ENCODE measurements around the gene TMEM138. TPM values are rescaled to one million over a fixed set of nuclear protein-coding genes. Genes with fewer than 3 reads are reported as not detected.

The TMEM138 gene
- total RNA-seq, 1 donor from 2014 or later = 16.6 TPM

DNA sequence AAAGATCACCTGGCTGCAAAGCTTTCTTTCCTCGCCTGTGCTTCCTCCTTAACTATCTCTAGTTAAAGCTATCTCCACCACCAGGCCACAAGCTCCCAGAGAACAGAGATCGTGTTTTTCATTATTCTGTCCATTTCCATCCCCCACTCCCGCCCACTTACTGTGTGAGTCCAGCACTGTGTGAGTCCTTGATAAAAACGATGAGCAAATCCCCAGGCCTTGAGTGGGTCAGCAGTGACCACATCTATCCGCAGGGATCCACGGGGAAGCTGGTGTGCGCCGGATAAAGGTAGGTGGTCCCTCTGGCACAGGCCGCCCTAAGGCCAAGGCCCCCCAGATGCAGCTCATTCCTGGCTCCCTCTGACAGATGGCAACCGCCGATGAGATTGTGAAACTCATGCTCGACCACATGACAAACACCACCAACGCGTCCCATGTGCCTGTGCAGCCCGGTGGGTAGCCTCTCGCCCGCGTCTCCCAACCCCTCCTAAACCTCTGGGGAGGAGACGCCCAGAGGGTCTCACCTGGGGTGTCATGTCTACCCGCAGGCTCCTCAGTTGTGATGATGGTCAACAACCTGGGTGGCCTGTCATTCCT, 19.9 kb upstream of the TMEM138 start:
- DNase-seq = no peak

DNA sequence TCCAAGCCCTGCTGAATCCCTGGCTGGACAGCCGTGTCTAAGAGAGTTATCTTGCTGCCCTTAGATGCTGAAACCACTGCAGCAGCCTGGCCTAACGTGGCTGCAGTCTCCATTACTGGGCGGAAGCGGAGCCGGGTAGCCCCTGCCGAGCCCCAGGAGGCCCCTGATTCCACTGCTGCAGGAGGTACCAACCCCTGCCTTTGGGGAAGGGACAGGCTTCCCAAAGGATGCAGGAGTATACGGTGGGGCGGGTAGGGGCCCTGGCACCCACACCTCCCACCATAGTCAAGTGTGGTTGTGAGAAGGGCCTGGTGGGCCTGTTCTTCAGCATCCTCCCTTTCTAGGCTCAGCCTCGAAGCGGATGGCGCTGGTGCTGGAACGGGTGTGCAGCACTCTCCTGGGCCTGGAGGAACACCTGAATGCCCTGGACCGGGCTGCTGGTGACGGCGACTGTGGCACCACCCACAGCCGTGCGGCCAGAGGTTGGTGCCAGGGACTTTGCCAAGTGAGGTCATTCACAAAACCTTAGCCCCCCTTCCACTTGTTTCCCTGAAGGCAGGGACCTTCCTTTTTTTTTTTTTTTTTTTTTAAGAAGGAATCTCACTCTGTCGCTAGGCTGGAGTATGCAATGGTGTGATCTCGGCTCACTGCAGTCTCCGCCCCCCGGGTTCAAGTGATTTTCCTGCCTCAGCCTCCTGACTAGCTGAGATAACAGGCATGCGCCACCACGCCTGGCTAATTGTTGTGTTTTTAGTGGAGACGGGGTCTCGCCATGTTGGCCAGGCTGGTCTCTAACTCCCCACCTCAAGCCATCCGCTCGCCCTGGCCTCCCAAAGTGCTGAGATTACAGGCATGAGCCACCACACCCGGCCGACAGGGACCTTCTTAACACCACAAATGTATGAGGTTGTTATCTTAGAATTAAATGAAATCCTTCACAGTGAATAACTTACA, 18.1 kb upstream of the TMEM138 start:
- DNase-seq = no peak

DNA sequence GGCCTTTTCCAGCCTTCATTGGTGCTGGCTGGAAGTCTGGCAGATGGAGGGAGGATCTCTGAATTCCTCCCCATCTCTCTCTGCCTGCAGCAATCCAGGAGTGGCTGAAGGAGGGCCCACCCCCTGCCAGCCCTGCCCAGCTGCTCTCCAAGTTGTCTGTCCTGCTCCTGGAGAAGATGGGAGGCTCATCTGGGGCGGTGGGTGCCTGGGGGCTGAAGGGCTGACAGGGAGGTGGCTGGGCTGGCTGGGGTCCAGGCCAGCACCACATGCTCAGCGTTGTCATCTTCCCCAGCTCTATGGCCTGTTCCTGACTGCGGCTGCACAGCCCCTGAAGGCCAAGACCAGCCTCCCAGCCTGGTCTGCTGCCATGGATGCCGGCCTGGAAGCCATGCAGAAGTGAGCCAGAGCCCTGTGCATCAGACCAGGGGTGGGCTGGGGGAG, 17.0 kb upstream of the TMEM138 start:
- peak; percentile 54 for DNase-seq

DNA sequence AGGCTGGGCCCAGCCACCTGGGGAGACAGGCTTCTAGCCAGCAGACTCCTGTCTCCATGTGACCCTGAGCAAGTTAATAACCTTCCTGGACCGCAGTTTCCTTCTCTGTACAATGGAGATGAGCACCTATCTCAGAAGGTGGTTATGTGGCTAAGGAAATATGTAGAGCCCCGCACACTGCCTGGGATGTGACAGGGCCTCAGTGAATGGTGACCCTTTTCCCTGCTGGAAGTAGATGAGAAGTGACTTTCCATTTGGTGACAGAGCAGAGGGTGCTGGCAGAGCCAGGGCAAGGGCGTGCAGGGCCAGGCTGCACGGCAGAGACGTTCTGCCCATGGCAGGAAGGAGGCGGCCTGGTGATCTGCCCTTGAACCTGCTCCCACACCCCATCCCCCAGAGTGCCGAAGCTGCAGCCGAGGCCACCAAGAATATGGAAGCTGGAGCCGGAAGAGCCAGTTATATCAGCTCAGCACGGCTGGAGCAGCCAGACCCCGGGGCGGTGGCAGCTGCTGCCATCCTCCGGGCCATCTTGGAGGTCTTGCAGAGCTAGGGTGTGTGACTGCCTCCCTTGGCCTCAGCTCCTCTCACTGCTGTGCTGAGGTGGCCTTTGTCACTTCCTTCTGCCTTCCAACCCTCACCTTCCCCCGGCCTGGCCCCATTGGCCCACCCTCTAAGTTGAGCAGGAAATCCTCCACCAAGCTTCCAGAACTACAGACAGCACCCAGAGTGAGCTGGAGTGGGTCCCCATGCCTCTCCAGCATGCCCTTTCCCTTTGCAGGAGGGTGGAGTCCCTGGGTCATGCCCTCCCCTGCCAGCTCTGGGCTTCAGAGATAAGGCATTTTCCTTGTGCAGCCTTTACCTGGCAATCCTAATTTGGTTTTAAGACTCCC, 16.0 kb upstream of the TMEM138 start:
- DNase-seq = no peak

DNA sequence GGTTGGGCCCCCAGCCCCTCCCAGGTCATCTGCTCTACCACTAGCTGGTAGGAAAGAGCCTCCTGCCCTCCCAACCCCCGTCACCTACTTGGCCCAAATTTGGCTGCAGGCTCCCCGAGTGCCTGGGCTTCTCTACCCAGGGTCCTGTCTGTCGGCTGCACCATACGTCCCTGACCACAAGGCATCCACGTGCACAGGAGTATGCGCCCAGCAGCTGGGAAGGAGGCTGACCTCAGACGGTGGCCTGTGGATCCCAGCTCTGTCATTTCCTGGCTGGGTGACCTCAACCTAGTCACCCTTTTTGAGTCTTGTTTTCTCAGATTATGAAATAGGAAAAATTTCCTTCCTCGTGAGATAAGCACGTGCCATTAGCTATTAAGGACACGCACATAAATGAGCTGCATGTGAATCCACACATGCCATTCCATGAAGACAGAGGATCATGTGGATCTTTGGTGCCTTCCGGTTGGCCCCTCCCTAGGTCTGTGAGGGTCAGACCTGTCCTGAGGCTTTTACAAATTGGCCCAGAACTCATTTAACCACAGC, 14.2 kb upstream of the TMEM138 start:
- DNase-seq = no peak

DNA sequence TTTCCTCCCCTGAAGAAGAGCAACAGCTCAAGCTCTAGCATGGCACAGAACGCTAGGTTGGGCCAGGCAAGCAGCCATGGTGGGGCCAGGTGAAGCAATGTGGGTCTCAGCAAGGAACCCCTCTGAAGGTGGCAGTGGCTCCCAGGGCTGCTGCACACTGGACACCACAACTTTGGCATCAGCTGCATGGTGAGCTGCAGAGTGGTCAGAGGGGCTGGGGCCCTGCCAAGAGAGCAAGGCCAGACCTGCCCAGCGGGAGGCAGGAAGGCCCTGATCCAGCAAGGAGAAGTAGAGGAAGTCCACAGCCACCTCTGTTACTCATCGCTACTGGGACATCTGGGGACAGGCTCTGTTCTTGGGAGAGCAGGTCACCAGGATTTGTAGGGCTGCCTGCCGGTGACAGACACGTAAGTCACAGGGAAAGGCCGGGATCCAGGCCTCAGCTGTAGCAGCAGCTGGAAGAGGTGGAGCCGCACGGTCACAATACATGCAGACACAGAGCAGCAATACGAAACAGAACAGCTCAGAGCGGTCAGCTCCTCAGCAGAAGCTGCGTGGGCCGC, 12.9 kb upstream of the TMEM138 start:
- DNase-seq = no peak

DNA sequence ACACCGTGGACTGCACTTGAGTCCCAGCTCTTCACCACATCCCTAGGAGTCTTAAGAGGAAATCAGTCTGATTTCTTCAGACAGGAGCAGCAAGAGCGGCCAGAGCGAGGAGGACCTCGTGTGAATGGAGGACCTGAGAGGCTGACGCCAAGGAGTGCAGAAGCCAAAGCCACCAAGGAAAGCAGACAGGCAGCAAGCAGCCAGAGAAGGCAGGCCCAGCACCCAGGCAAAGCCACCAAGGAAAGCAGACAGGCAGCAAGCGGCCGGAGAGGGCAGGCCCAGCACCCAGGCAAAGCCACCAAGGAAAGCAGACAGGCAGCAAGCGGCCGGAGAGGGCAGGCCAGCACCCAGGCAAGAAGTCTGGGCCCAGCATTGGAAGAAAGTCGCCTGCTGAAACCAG, 12.3 kb upstream of the TMEM138 start:
- no peak for DNase-seq

DNA sequence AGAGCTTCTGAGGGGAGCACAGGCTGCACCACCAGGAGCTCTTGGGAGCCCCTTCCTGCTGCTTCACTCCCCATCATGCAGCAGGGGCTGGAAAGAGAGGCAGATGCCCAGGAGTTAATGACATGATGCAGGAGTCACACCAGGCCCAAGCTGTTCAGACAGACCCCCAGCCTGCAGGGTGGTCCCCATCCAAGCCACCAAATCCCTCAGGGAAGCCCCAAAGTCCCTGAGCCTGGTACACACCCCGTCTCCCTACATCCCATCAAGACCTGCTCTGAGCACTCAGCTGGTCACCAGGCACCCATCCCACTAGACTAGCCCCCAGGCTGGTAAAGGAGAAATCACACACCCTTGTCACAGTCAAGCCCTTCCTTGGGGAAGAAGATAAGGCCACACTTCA, 11.8 kb upstream of the TMEM138 start:
- DNase-seq = no peak

DNA sequence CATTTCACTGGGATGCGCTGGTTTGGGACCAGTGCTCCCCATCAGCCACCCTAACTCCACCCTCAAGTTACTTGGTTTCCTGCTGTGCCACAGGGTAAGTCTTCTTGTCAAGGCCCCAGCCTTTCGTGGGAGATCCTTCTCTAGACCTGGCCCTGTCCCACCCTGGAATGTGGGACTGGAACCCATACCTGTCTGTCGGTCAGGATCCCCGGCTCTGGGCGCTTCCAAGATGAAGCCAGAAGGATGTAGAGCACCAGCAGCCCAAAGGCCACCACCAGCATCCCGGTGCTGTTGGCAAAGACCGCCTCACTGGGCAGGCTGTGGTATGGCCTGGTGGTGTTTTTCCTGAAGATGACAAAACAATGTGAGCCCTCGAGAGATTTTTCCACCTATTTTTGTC, 11.4 kb upstream of the TMEM138 start:
- DNase-seq = no peak

DNA sequence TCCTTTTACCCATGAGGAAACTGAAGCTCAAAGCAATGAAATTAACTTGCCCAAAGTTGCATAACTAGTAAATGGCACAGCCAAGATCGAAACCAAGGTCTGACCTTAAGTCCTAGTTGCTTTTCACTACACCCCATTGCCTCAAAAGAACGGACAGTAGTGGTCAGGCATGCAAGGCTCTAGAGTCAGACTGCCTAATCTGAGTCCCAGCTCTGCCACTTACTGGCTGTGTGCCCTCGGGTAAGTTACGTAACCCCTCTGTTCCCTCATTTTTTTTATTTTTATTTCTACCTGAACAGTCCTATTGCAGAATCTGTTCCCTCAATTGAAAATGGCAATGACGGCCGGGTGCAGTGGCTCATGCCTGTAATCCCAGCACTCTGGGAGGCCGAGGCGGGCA, 10.1 kb upstream of the TMEM138 start:
- no peak for DNase-seq

DNA sequence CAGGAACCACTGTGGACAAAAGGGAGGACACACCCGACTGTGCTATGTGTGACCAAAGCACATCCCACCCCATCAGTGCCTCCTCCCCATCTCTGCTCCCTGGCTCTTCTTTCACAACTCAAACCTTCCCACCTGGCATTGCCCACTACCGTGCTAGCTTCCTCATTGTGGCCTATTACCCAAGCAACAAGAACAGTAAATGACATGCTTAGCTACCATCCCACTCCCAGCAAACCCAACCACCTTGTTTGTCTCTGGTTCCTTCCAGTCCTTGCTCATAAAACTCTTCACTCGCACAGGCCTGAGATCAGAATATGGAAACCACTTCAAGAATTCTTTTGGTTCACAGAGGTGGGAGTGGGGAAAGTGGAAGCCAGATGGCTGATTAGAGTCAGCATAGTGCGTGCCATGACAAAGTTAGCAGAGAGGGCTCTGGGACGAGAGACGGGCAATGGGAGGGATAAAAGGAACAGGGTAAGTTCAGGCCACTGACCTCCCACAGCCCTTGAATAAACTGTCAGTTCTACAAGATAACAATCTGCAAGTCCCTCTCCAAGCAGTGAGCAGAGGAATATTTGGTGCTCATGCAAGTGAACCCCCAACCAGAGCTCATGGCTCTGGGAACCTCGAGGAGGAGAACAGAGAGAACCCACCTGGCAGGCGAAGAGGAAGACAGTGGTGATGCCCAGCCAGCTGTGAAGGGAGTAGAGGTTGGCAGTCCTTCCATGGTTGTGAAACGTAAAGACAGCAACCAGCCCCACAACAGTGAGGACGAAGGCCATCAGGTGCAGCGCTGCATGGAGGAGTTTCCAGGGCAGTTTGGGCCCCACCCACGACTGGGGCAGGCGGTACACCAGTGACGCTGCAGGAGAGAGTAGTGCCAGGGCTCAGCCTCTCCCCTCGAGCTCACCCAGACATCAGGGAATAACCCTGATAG, 8.8 kb upstream of the TMEM138 start:
- DNase-seq = no peak

DNA sequence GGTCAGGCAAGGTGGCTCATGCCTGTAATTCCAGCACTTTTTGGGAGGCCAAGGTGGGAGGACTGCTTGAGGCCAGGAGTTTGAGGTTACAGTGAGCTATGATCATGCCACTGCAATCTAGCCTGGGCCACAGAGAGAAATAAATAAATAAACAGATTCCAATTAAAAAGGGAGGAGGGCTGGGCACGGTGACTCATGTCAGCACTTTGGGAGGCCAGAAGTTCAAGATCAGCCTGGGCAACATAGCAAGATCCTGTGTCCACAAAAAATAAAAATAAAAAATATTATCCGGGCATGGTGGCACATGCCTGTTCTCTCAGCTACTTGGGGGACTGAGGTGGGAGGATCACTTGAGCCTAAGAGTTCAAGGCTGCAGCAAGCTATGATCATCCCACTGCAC, 8.0 kb upstream of the TMEM138 start:
- no peak for DNase-seq

DNA sequence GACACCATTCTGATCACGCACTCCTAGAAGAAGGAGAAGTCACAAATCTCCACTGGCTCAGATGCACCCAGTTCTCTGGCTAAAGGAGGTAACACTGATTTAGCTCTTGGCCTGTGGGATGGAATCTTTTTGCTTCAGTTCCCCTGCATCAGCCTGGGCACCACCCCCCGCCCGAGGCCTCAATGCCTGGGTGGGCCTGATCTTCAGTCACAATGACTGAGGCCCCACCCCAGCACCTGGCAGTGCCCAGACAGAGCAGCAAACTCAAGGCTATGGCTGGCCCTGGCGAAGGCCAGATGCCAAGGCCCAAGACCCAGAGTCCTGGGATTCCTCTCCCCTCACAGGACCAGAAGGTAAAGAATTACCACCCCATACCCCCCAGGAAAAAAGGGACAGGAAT, 5.5 kb upstream of the TMEM138 start:
- no peak for DNase-seq

DNA sequence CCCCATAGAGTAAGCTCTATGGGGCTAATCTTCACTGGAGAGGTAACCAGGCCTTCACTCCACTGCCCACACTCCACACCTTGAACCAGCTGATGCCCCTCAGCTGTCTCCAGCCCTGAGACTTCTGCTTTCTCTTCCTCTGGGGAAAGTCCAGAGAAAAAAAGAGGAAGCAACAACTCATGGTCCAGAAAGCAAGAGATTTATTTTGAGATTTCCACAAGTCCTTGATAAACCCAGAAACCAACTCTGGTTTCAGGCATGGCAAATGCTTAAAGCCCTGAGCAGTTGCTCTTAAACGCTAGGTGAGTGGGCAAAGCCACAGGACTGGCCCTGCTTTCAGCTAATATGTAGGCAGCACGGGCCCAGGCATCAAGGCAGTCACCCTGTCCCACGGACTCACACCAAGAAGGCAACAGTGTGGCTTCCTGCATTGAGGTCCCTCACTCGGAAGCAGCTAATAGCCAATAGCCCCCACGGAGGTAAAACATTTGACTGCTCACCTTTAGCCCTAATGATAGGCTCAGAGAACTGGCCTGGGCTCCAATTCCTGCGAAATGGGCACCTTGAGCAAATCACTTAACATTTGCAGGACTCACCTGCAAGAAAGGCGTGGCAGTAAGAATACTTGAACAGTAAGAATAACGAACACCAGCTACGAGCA, 4.8 kb upstream of the TMEM138 start:
- DNase-seq = no peak

DNA sequence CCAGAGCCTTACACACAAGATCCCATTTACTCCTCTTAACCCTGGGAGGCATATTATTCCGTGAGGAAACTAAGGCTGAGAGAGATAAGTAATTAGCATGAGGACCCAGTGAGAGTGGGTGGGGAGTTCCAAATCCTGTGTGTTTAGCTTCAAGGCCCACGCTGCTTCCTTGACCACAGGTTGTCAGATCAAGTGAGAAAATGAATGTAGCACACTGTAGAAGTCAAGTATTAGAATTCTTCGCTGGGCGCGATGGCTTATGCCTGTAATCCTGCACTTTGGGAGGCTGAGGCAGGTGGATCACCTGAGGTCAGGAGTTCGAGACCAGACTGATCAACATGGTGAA, 4.3 kb upstream of the TMEM138 start:
- DNase-seq = no peak

DNA sequence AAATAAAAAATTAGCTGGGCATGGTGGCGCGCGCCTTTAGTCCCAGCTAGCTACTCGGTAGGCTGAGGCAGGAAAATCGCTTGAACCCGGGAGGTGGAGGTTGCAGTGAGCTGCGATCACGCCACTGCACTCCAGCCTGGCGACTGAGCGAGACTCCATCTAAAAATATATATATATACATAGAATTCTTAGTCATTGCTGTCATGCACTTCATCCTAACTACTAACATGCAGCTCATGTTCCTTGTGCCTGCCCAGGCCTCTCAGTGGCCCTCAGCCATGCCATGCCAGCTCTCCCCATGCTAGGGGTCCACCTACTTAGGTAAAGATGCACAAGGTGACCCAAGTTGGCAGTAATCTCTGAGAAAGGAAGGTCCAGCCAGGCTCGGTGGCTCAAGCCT, 3.6 kb upstream of the TMEM138 start:
- no peak for DNase-seq

DNA sequence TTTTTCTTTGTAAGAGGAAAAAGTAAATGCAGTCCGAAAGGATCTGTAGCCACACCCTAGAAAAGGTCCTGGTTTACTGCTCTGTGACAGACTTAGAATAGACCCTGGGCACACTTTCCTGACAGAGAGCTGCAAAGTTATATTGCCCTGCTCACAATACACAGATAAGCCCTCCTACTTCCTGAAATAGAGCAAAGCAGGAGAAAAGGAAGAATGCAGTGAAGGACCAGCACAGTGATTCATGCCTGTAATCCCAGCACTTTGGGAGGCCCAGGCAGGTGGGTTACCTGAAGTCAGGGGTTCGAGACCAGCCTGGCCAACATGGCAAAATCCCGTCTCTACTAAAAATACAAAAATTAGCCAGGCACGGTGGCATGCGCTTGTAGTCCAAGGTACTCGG, 2.7 kb upstream of the TMEM138 start:
- DNase-seq = no peak

DNA sequence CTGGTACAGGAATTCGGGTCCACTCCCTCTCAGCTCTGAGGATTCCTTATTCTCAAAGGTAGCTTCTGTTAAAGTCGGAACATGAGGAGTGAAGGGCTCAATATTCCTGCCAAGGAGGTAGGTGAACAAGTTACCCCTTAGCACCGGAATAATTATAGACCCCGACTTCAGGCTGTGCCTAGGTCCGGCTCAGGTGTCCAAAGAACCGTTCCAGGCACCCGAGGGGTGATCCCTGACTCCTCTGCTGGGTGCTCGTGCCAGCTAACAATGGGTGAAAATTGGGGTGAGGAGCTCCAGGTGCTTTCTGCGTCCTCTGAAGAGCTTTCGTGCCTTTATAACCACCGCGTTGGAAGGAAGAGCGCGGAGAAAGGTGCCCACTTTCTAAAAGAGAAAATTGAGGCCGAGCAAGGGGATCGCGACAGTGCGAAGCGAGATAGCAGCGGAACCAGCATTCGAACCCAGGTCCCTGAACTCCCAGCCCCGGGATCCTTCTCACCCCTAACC, 885 bp upstream of the TMEM138 start:
- no peak for DNase-seq

DNA sequence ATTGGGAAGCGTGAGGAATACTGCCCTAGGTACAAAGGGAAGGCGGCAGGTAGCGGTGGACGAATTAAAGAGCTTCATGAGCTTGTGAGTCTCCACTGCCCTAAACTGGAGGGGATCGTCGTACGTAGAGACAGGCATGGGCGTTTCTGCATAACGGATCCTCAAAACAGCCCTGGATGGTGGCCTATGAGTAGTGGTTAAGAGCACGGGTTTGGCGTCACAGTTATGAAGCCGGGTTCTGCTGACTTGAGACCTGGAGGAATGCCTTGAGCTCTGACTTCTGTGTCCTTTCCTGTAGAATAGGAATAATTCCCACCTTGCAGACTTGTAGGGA, 335 bp downstream of the TMEM138 start:
- DNase-seq = peak; percentile 58

DNA sequence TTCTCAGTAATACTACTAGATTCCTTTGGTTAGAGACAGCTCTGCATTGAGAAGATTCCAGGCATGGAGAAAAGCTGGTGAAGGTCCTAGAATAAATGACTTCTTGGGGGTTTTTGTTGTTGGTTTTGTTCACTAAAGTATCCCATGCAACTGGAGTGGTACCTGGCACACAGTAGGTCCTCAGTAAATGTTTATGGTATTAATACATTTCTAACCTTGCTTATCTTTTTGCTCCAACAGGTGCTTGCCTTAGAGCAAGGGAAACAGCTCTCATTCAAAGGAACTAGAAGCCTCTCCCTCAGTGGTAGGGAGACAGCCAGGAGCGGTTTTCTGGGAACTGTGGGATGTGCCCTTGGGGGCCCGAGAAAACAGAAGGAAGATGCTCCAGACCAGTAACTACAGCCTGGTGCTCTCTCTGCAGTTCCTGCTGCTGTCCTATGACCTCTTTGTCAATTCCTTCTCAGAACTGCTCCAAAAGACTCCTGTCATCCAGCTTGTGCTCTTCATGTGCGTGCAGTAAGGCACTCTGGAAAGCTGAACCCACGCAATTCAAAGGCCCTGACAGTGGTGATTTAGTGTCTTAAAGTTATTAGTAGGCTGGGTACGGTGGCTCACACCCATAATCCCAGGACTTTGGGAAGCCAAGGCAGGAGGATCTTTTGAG, 2.0 kb downstream of the TMEM138 start:
- no peak for DNase-seq
